WTC11 (cell line): ENCODE results near the gene ATXN2L. TPM values are rescaled to one million over a fixed set of nuclear protein-coding genes. Genes with fewer than 3 reads are reported as not detected.

Source experiments
- ATAC-seq: fragments of 200-7000 bp; cut with Tn5 transposase; 2 replicates; pipeline ENCODE4 v1.10.0; 2021; ENCODE audit warnings: mild to moderate bottlenecking, moderate library complexity
- CTCF ChIA-PET: fragments of 300-600 bp; sonication (Branson Sonifier 250); formaldehyde crosslinking; loops from one replicate; lab custom pipeline; 2021; ENCODE audit warnings: antibody characterized with exemption; lab: Charles Lee
- POLR2A ChIA-PET: fragments of 350-600 bp; sonication (Branson Sonifier 250); formaldehyde crosslinking; loops from one replicate; lab custom pipeline; 2021; ENCODE audit warnings: antibody characterized with exemption; lab: Charles Lee
- DNase-seq: peaks from one replicate; pipeline ENCODE4 v3.0.0; 2021; ENCODE audit warnings: low spot score
- H3K27ac Mint-ChIP-seq: 2 replicates; pipeline ENCODE4 v1.8.0; 2021; ENCODE audit warnings: mixed read lengths
- H3K27me3 Mint-ChIP-seq: 2 replicates; pipeline ENCODE4 v1.8.0; 2021; ENCODE audit warnings: low read depth, mild to moderate bottlenecking, moderate library complexity, mixed read lengths
- H3K36me3 Mint-ChIP-seq: 2 replicates; pipeline ENCODE4 v1.8.0; 2021; ENCODE audit warnings: mixed read lengths
- H3K4me1 Mint-ChIP-seq: 2 replicates; pipeline ENCODE4 v1.8.0; 2022; ENCODE audit warnings: mixed read lengths
- H3K4me3 Mint-ChIP-seq: 2 replicates; pipeline ENCODE4 v1.8.0; 2021; ENCODE audit warnings: mild to moderate bottlenecking, moderate library complexity, mixed read lengths
- H3K9me3 Mint-ChIP-seq: 2 replicates; pipeline ENCODE4 v1.8.0; 2021; ENCODE audit warnings: mixed read lengths
- AFF4 ChIP-seq: sonication (generic); formaldehyde crosslinking; IDR thresholded peaks from 2 replicates; pipeline ENCODE4 v1.8.1; 2023; ENCODE audit warnings: mild to moderate bottlenecking, missing genetic modification reagents, borderline replicate concordance
- AR ChIP-seq: fragments of 250-450 bp; sonication (Bioruptor Pico); IDR thresholded peaks from 2 replicates; pipeline ENCODE4 v1.9.0; 2021; ENCODE audit warnings: mild to moderate bottlenecking
- ATF1 ChIP-seq: sonication (generic); formaldehyde crosslinking; IDR thresholded peaks from 2 replicates; pipeline ENCODE4 v1.8.1; 2023; ENCODE audit warnings: mild to moderate bottlenecking, moderate library complexity, missing genetic modification reagents
- CBFB ChIP-seq: sonication (generic); formaldehyde crosslinking; IDR thresholded peaks from 2 replicates; pipeline ENCODE4 v1.8.1; 2022; ENCODE audit warnings: mild to moderate bottlenecking, low read depth, missing genetic modification reagents
- CTCF ChIP-seq: fragments of 200-600 bp; IDR thresholded peaks from 2 replicates; pipeline ENCODE4 v1.8.0; 2022; ENCODE audit warnings: antibody characterized with exemption
- E2F5 ChIP-seq: sonication (generic); formaldehyde crosslinking; IDR thresholded peaks from 2 replicates; pipeline ENCODE4 v1.8.1; 2022; ENCODE audit warnings: mild to moderate bottlenecking, moderate library complexity, missing genetic modification reagents
- ELF4 ChIP-seq: sonication (generic); formaldehyde crosslinking; IDR thresholded peaks from 2 replicates; pipeline ENCODE4 v1.8.1; 2022; ENCODE audit warnings: low read depth, mild to moderate bottlenecking, moderate library complexity, missing genetic modification reagents
- GTF2I ChIP-seq: fragments of 250-450 bp; sonication (Bioruptor Pico); conservative IDR thresholded peaks from 2 replicates; pipeline ENCODE4 v1.4.0; 2021; ENCODE audit warnings: mild to moderate bottlenecking
- JUN ChIP-seq: sonication (generic); formaldehyde crosslinking; IDR thresholded peaks from 2 replicates; pipeline ENCODE4 v1.8.0; 2023; ENCODE audit warnings: mild to moderate bottlenecking, missing genetic modification reagents
- MXD4 ChIP-seq: fragments of 250-450 bp; sonication (Bioruptor Pico); IDR thresholded peaks from 2 replicates; pipeline ENCODE4 v1.8.0; 2021; ENCODE audit warnings: mild to moderate bottlenecking, moderate library complexity, borderline replicate concordance
- MYBL2 ChIP-seq: sonication (generic); formaldehyde crosslinking; IDR thresholded peaks from 2 replicates; pipeline ENCODE4 v1.8.1; 2023; ENCODE audit warnings: mild to moderate bottlenecking, moderate library complexity, missing genetic modification reagents
- NR1H2 ChIP-seq: sonication (generic); formaldehyde crosslinking; IDR thresholded peaks from 2 replicates; pipeline ENCODE4 v1.9.0; 2021; ENCODE audit warnings: mild to moderate bottlenecking, moderate library complexity, missing genetic modification reagents
- SP1 ChIP-seq: sonication (generic); formaldehyde crosslinking; conservative IDR thresholded peaks from 2 replicates; pipeline ENCODE4 v1.8.1; 2022; ENCODE audit warnings: missing genetic modification reagents
- TEAD4 ChIP-seq: sonication (generic); formaldehyde crosslinking; IDR thresholded peaks from 2 replicates; pipeline ENCODE4 v1.8.0; 2022; ENCODE audit warnings: mild to moderate bottlenecking, missing genetic modification reagents
- USF1 ChIP-seq: sonication (generic); formaldehyde crosslinking; IDR thresholded peaks from 2 replicates; pipeline ENCODE4 v1.8.0; 2022; ENCODE audit warnings: mild to moderate bottlenecking, missing genetic modification reagents
- ZNF423 ChIP-seq: fragments of 250-450 bp; sonication (Bioruptor Pico); IDR thresholded peaks from 2 replicates; pipeline ENCODE4 v2.1.2; 2022; ENCODE audit warnings: mild to moderate bottlenecking, moderate library complexity
- total RNA-seq: library from RNA; stranded (reverse); gene quantifications from 3 replicates; pipeline ENCODE4 v1.2.3, GENCODE V29; 2021

The ATXN2L gene
- total RNA-seq, 1 experiment from 2014 or later = 243 TPM

- TF ChIP-seq AFF4 (CRISPR knock-in tag) (no peak), USF1 (no peak)
Observed at GRCh38 chr16:28876019-28876659, 53.3 kb downstream of the ATXN2L start (continued).

GRCh38 chr16:28876973-28877654 lies 54.3 kb downstream of the ATXN2L start:
- no peak overlapping the region; the same call in 1 of the 2 replicates for H3K27ac Mint-ChIP-seq
- DNase-seq = no peak
- no peak overlapping the region; the same call in 1 of the 2 replicates for H3K4me3 Mint-ChIP-seq
- H3K36me3 Mint-ChIP-seq = peaks cover 2% of the 10 kb centered on the region; the same call in 1 of the 2 replicates
- no peak for ATAC-seq
- TF ChIP-seq CBFB (CRISPR knock-in tag) (no peak), AFF4 (CRISPR knock-in tag) (no peak), ZNF423 (CRISPR knock-in tag) (no peak), JUN (CRISPR knock-in tag) (no peak), MYBL2 (no peak), SP1 (CRISPR knock-in tag) (no peak), ATF1 (CRISPR knock-in tag) (no peak), MXD4 (CRISPR knock-in tag) (no peak), GTF2I (CRISPR knock-in tag) (no peak), ELF4 (no peak), E2F5 (no peak), NR1H2 (CRISPR knock-in tag) (no peak), AR (no peak), TEAD4 (CRISPR knock-in tag) (no peak), CTCF (no peak)
- H3K9me3 Mint-ChIP-seq = no peaks in the 10 kb centered on the region
- ChIA-PET POLR2A (no interaction called here), CTCF (interaction anchor here (0.5 to 1.0 kb wide), 2 partner anchors 68 to 1256 kb away, joined by 3 to 4 read pairs; no protein-coding TSS in a partner anchor)
- H3K4me1 Mint-ChIP-seq = peaks cover 24% of the 10 kb centered on the region
- peaks cover 24% of the 10 kb centered on the region for H3K27me3 Mint-ChIP-seq
